Kidney epithelial cell (primary cell): Measurements from ENCODE around the gene TOLLIP. TPM values are rescaled to one million over a fixed set of nuclear protein-coding genes. Genes with fewer than 3 reads are reported as not detected.

Source experiments
- DNase-seq: peaks from one replicate; pipeline ENCODE4 v3.0.0-alpha.2; 2010; ENCODE audit warnings: low read depth
- H3K27me3 ChIP-seq: 2 replicates; pipeline ENCODE4 v1.6.0; 2011; ENCODE audit warnings: low read length; ENCODE audit not compliant: control insufficient read depth, insufficient read depth
- H3K36me3 ChIP-seq: 2 replicates; pipeline ENCODE4 v1.5.1; 2011; ENCODE audit warnings: low read length; ENCODE audit not compliant: control insufficient read depth, insufficient read depth
- H3K4me3 ChIP-seq: 2 replicates; pipeline ENCODE4 v1.5.1; 2011; ENCODE audit warnings: low read depth, mild to moderate bottlenecking, control low read depth, low read length
- CTCF ChIP-seq: IDR thresholded peaks from 2 replicates; pipeline ENCODE4 v1.5.1; 2011; ENCODE audit warnings: mild to moderate bottlenecking, moderate library complexity, low read length, control low read depth, inconsistent platforms; ENCODE audit not compliant: insufficient read depth, poor library complexity, severe bottlenecking
- total RNA-seq: library from RNA; depleted of rRNA; stranded (reverse); fragments of >200 nt; gene quantifications from 2 replicates; pipeline ENCODE4 v1.2.3, GENCODE V29; 2015

TOLLIP gene
- total RNA-seq, 1 donor from 2014 or later = 55.3 TPM

- H3K27me3 ChIP-seq = no peaks in the 10 kb centered on the region
- no peak for DNase-seq
- TF ChIP-seq CTCF = no peak
Measured at GRCh38 chr11:1274501-1274900, 34.9 kb downstream of the TOLLIP start.

GRCh38 chr11:1272531-1272930, 36.9 kb downstream of the TOLLIP start:
- Histone ChIP-seq H3K4me3 (no peak overlapping the region), H3K27me3 (no peaks in the 10 kb centered on the region), H3K36me3 (no peaks in the 10 kb centered on the region)
- TF ChIP-seq CTCF = no peak
- DNase-seq = no peak

More at GRCh38 chr11:1274501-1274900, 34.9 kb downstream of the TOLLIP start:
- Histone ChIP-seq H3K36me3 (no peaks in the 10 kb centered on the region), H3K4me3 (no peak overlapping the region)

GRCh38 chr11:1271927-1272326, 37.5 kb downstream of the TOLLIP start:
- H3K4me3 ChIP-seq = no peak overlapping the region

GRCh38 chr11:1271406-1271805, 38.0 kb downstream of the TOLLIP start:
- no peak overlapping the region for H3K4me3 ChIP-seq
- no peak for DNase-seq
- no peak for TF ChIP-seq CTCF
- H3K36me3 ChIP-seq = no peaks in the 10 kb centered on the region
- H3K27me3 ChIP-seq = no peaks in the 10 kb centered on the region

More at GRCh38 chr11:1271927-1272326, 37.5 kb downstream of the TOLLIP start:
- no peak for TF ChIP-seq CTCF
- no peaks in the 10 kb centered on the region for H3K27me3 ChIP-seq
- H3K36me3 ChIP-seq = no peaks in the 10 kb centered on the region
- no peak for DNase-seq

- no peak for DNase-seq
- no peaks in the 10 kb centered on the region for H3K27me3 ChIP-seq
- H3K4me3 ChIP-seq = no peak overlapping the region
- H3K36me3 ChIP-seq = no peaks in the 10 kb centered on the region
- TF ChIP-seq CTCF = no peak
Measured at GRCh38 chr11:1271002-1271401, 38.4 kb downstream of the TOLLIP start.

- H3K36me3 ChIP-seq = no peaks in the 10 kb centered on the region
- H3K4me3 ChIP-seq = no peak overlapping the region
- H3K27me3 ChIP-seq = no peaks in the 10 kb centered on the region
- TF ChIP-seq CTCF = no peak
- DNase-seq = no peak
Measured at GRCh38 chr11:1270476-1270875, 39.0 kb downstream of the TOLLIP start.
